H1 (cell line): Measurements from ENCODE around the gene GOLIM4. TPM values are rescaled to one million over a fixed set of nuclear protein-coding genes. Genes with fewer than 3 reads are reported as not detected.

Experiments
- RNF2 ChIP-seq: fragments of 200-900, 300-1000 bp; sonication (generic); IDR thresholded peaks from 2 replicates; pipeline ENCODE4 v1.7.1; 2016; ENCODE audit warnings: borderline replicate concordance, low read depth, mild to moderate bottlenecking, antibody characterized with exemption, low read length; ENCODE audit not compliant: poor library complexity, severe bottlenecking; ENCODE audit errors: missing control alignments
- SP4 ChIP-seq: IDR thresholded peaks from 2 replicates; pipeline ENCODE4 v1.6.1; 2012; ENCODE audit warnings: low read length, inconsistent platforms
- polyA plus RNA-seq, 7 experiments: library from polyadenylated mRNA; depleted of rRNA in 3 of 7; stranded (reverse) in 5 of 7; unstranded in 2 of 7; fragments of >200 nt in 5 of 7; fragments of 200-250 nt in 2 of 7; gene quantifications; 1 replicate in 5 of 7; 2 replicates in 1 of 7; 4 replicates in 1 of 7; pipeline versions ENCODE4 v1.2.1 to v1.2.3, GENCODE V29; 2011 to 2013; ENCODE audit warnings: missing spikeins in 2 of 7, mixed read lengths in 2 of 7
- total RNA-seq: library from RNA; stranded (reverse); fragmentation: NEBNext Ultra II Directional; extraction: Animal tissue kit (Norgen Biotek cat#: 25700); gene quantifications from 2 replicates; pipeline ENCODE4 v1.2.1, GENCODE V29; 2021

GOLIM4 gene
- total and polyA plus RNA-seq, 2 of the 8 experiments (the other 6 are each of a cell fraction or from before 2014, with no cell fraction given): 5.6 to 29.7 TPM

DNA sequence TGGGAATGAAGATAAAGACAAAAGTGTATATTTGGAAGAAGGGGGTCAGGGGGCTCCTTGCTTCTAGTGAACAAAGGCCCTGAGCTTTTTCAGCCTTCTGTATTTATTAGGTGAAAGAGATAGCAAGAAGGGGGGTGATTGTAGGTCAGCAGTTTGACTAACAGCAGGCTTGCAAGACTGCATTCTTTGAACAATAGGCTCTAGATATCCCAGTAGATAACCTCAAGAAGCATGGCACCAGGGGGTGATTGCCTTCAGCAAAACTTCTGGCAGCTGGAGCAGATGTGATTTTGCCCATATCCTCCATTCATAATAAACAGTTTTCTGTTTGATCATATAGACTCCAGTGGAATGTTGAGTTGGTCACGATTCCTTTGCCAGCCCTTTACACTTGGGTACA lies 31.7 kb upstream of the GOLIM4 start (continued):
- no peak for TF ChIP-seq RNF2
- TF ChIP-seq SP4: no peak
